Spleen (tissue), 11 donors: ENCODE data around the gene TSHZ3. TPM values are rescaled to one million over a fixed set of nuclear protein-coding genes. Genes with fewer than 3 reads are reported as not detected.

ENCODE experiments used
- DNase-seq: peaks from one replicate; pipeline ENCODE4 v3.0.0-alpha.2; 2020
- H3K27ac ChIP-seq, 8 donors: fragments of 200-600 bp; sonication (generic) in 7 of 8; 1 replicate in 4 of 8; 2 replicates in 4 of 8; pipeline versions ENCODE4 v1.5.0 to v1.8.0; 2016 to 2021; ENCODE audit warnings: inconsistent platforms in 4 of 8, mild to moderate bottlenecking in 4 of 8, moderate library complexity in 1 of 8
- H3K27me3 ChIP-seq, 7 donors: fragments of 200-600 bp; sonication (generic) in 6 of 7; replicated peaks in 1 of 7; 1 replicate in 4 of 7; 2 replicates in 3 of 7; pipeline versions ENCODE4 v1.5.0 to v1.8.0; 2016 to 2021; ENCODE audit warnings: inconsistent platforms in 3 of 7, mild to moderate bottlenecking in 1 of 7
- H3K36me3 ChIP-seq, 6 donors: fragments of 200-600 bp; sonication (generic) in 5 of 6; 1 replicate in 4 of 6; 2 replicates in 2 of 6; pipeline versions ENCODE4 v1.5.0 to v1.8.0; 2016 to 2021; ENCODE audit warnings: inconsistent platforms in 2 of 6
- H3K4me1 ChIP-seq, 6 donors: fragments of 200-600 bp; sonication (generic) in 5 of 6; 1 replicate in 3 of 6; 2 replicates in 3 of 6; pipeline versions ENCODE4 v1.5.0 to v1.8.0; 2016 to 2021; ENCODE audit warnings: inconsistent platforms in 3 of 6
- H3K4me3 ChIP-seq, 8 donors: fragments of 200-600 bp; sonication (generic) in 7 of 8; 1 replicate in 4 of 8; 2 replicates in 4 of 8; pipeline versions ENCODE4 v1.5.0 to v1.8.0; 2016 to 2021; ENCODE audit warnings: inconsistent platforms in 4 of 8, mild to moderate bottlenecking in 4 of 8, moderate library complexity in 2 of 8
- H3K9me3 ChIP-seq, 8 donors: fragments of 200-600 bp; sonication (generic) in 7 of 8; 1 replicate in 4 of 8; 2 replicates in 4 of 8; pipeline versions ENCODE4 v1.5.0 to v1.8.0; 2016 to 2021; ENCODE audit warnings: inconsistent platforms in 4 of 8
- POLR2A ChIP-seq, 3 donors: fragments of 450-650 bp; IDR thresholded peaks; one replicate each; pipeline ENCODE4 v1.5.1; 2017; ENCODE audit warnings: antibody characterized with exemption in 3 of 3, mild to moderate bottlenecking in 1 of 3
- POLR2AphosphoS5 ChIP-seq, 3 donors: sonication (generic); formaldehyde crosslinking; IDR thresholded peaks; one replicate each; pipeline ENCODE4 v1.5.1; 2017; ENCODE audit warnings: antibody characterized with exemption in 3 of 3
- WGBS, 5 donors: extraction: QIAGEN DNeasy Blood & Tissue Kit in 3 of 5; methylation state at CpG; one replicate each; pipeline versions ENCODE4 v1.1.5 to v1.1.7; 2013 to 2018; 5-methylcytosine and 5-hydroxymethylcytosine counted together
- intact Hi-C: fragments of 100-400 bp; cut with DNase I; formaldehyde crosslinking; loops from one replicate; pipeline ENCODE4 v1.15.0; 2023; ENCODE audit warnings: low total_unique reads
- polyA plus RNA-seq, 3 donors: library from polyadenylated mRNA; stranded (reverse); fragments of 200-250 nt; gene quantifications; one replicate each; pipeline ENCODE4 v1.2.1, GENCODE V29; 2013
- total RNA-seq, 7 donors: library from RNA; depleted of rRNA in 3 of 7; stranded (reverse); fragments of >200 nt in 3 of 7; fragmentation: NEBNext Ultra II Directional in 4 of 7; extraction: Animal tissue kit (Norgen Biotek cat#: 25700) in 4 of 7; gene quantifications; one replicate each; pipeline versions ENCODE4 v1.1.0 to v1.2.1, GENCODE V29; 2016 to 2021
- TF ChIP-seq, protein P1 (sequence below), 11 experiments: fragments of 200-600 bp in 7 of 11; fragments of 450-650 bp in 4 of 11; sonication (generic) in 4 of 11; IDR thresholded peaks in 8 of 11; conservative IDR thresholded peaks in 3 of 11; 1 replicate in 7 of 11; 2 replicates in 4 of 11; pipeline versions ENCODE4 v1.4.0 to v1.8.0; 2016 to 2021; ENCODE audit warnings: antibody characterized with exemption in 11 of 11, inconsistent platforms in 4 of 11, mild to moderate bottlenecking in 1 of 11
- donor health status: healthy with polysubstance abuse.
- donor health status: DM: no; HTN: no; CAD: no; lungs with moderate emphysema.
- donor health status: DM: no; HTN: no; CAD: no.
- donor health status: Bipolar disorder and iron deficiency.
- donor health status: healthy.
- donor health status: DM: no; HTN: no; CAD: no.
- donor health status: DM: yes; HTN: yes; CAD: no.

The TSHZ3 gene
- total and polyA plus RNA-seq, 10 donors = 1.2 to 24.6 (median 13.4) TPM

DNA sequence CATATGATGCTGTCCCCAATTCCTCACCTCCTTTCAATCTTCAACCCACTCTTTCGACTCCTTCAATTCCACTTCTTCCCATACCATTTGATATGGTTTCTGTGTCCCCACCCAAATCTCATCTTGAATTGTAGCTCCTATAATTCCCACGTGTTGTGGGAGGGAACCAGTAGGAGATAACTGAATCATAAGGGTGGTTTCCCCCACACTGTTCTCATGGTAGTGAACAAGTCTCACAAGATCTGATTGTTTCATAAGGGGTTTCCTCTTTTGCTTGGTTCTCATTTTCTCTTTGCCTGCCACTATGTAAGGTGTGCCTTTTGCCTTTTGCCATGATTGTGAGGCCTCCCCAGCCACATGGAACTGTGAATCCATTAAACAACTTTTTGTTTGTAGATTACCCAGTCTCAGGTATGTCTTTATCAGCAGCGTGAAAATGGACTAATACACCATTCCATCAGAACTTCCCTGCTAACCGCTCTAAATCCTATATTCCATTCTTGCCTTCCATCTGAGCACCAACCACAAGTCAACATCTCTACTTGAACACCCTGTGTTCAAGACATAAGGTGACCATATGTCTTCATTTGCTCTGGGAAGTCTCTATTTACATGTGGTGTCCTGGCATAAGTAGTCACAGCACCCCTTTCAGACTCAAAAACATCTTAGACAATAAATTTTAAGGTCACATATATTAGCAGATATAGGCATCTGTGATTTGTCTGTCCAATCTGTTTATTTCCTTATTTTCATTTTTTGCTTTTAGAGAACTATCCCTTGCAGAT, 122.9 kb downstream of the TSHZ3 start:
- 83 to 90% (median 87%) methylated on average over 4 of the region's 4 CpGs for WGBS, 5 donors
- H3K4me3 ChIP-seq = no peak overlapping the region
- H3K36me3 ChIP-seq = no peaks in the 10 kb centered on the region
- no peak for DNase-seq
- TF ChIP-seq, protein P1, sequence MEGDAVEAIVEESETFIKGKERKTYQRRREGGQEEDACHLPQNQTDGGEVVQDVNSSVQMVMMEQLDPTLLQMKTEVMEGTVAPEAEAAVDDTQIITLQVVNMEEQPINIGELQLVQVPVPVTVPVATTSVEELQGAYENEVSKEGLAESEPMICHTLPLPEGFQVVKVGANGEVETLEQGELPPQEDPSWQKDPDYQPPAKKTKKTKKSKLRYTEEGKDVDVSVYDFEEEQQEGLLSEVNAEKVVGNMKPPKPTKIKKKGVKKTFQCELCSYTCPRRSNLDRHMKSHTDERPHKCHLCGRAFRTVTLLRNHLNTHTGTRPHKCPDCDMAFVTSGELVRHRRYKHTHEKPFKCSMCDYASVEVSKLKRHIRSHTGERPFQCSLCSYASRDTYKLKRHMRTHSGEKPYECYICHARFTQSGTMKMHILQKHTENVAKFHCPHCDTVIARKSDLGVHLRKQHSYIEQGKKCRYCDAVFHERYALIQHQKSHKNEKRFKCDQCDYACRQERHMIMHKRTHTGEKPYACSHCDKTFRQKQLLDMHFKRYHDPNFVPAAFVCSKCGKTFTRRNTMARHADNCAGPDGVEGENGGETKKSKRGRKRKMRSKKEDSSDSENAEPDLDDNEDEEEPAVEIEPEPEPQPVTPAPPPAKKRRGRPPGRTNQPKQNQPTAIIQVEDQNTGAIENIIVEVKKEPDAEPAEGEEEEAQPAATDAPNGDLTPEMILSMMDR (IDR thresholded peaks at IDR 0.05 in 8 of 11, conservative IDR thresholded peaks at IDR 0.05 in 3 of 11) = no peak
- TF ChIP-seq POLR2AphosphoS5 (IDR thresholded peaks at IDR 0.05) = no peak
- no peak for TF ChIP-seq POLR2A (IDR thresholded peaks at IDR 0.05)
- H3K27me3 ChIP-seq = no peaks in the 10 kb centered on the region
- H3K9me3 ChIP-seq = no peaks in the 10 kb centered on the region
- no peaks in the 10 kb centered on the region for H3K4me1 ChIP-seq
- intact Hi-C loops = no loop called here
- no peak overlapping the region for H3K27ac ChIP-seq
